Mucosa of rectum (tissue), 2 donors: ENCODE results near the gene GJD4.

Source experiments
- H3K27ac ChIP-seq, 2 donors: one replicate each; pipeline ENCODE4 v1.7.0; 2013; ENCODE audit warnings: inconsistent platforms in 2 of 2, low read depth in 2 of 2, low read length in 2 of 2
- H3K27me3 ChIP-seq, 2 donors: one replicate each; pipeline ENCODE4 v1.7.0; 2013; ENCODE audit warnings: low read length in 2 of 2; ENCODE audit not compliant: control insufficient read depth in 2 of 2, insufficient read depth in 2 of 2
- H3K36me3 ChIP-seq, 2 donors: one replicate each; pipeline ENCODE4 v1.7.0; 2013; ENCODE audit warnings: low read length in 2 of 2; ENCODE audit not compliant: control insufficient read depth in 2 of 2, insufficient read depth in 2 of 2
- H3K4me1 ChIP-seq, 2 donors: one replicate each; pipeline ENCODE4 v1.7.0; 2013; ENCODE audit warnings: low read length in 2 of 2, mild to moderate bottlenecking in 1 of 2; ENCODE audit not compliant: control insufficient read depth in 2 of 2, insufficient read depth in 2 of 2
- H3K4me3 ChIP-seq, 2 donors: one replicate each; pipeline ENCODE4 v1.7.0; 2013; ENCODE audit warnings: low read length in 2 of 2
- H3K9ac ChIP-seq, 2 donors: one replicate each; pipeline ENCODE4 v1.7.0; 2013; ENCODE audit warnings: low read length in 2 of 2, low read depth in 1 of 2, mild to moderate bottlenecking in 1 of 2
- H3K9me3 ChIP-seq, 2 donors: one replicate each; pipeline ENCODE4 v1.7.0; 2013; ENCODE audit warnings: low read length in 2 of 2; ENCODE audit not compliant: control insufficient read depth in 2 of 2
- donor health status: healthy.
- donor health status: Normal muscosa, but diverticular disease.

GJD4 gene

DNA sequence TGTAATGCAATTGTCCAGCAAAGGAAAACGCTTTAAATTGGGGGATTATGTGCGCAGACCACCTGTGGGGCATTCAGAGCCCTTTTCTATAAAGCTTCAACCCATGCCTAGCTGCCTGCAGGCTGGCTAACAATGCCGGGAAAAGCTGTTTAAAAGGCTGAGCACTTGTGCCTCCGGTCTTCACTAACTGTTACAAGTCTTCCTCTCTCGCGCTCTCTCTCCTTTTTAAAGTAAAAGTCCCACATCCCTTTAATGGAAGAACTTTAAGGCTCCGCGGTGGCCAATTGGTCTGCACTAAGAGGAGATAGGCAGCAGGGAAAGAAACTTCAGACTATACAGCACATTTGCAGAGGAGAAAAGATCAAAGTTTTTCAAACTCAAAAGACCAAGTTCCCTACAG is 32.3 kb downstream of the GJD4 start:
- no peak overlapping the region for H3K27ac ChIP-seq
- H3K4me3 ChIP-seq = no peak overlapping the region
- H3K27me3 ChIP-seq = no peaks in the 10 kb centered on the region

DNA sequence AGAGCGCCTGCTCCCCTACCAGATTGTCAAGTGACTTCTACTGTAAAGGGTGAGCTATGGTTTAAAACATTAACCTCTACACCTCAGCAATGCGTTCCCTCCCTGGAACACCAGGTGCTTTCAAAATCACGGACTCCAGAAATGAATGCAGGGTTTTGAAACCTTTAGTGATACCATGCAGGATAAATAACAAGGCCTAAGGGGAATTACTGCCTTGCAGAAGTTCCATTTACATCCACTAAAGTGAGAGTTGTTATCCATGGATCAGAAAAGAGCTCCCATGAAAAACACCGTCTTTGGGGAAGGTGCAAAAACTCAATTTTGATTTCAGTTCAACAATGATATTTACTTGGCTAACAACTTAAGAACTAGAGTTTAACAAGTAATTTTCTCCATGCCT is 33.0 kb downstream of the GJD4 start:
- Histone ChIP-seq H3K27me3 (no peaks in the 10 kb centered on the region), H3K9me3 (no peaks in the 10 kb centered on the region), H3K4me1 (peaks cover 17 to 19% of the 10 kb centered on the region in 2 donors), H3K9ac (no peak overlapping the region), H3K27ac (no peak overlapping the region), H3K4me3 (no peak overlapping the region), H3K36me3 (no peaks in the 10 kb centered on the region)

More for the DNA sequence above, 32.3 kb downstream of the GJD4 start:
- Histone ChIP-seq H3K4me1 (peaks cover 10 to 13% of the 10 kb centered on the region in 2 donors), H3K9ac (no peak overlapping the region), H3K36me3 (no peaks in the 10 kb centered on the region), H3K9me3 (no peaks in the 10 kb centered on the region)

DNA sequence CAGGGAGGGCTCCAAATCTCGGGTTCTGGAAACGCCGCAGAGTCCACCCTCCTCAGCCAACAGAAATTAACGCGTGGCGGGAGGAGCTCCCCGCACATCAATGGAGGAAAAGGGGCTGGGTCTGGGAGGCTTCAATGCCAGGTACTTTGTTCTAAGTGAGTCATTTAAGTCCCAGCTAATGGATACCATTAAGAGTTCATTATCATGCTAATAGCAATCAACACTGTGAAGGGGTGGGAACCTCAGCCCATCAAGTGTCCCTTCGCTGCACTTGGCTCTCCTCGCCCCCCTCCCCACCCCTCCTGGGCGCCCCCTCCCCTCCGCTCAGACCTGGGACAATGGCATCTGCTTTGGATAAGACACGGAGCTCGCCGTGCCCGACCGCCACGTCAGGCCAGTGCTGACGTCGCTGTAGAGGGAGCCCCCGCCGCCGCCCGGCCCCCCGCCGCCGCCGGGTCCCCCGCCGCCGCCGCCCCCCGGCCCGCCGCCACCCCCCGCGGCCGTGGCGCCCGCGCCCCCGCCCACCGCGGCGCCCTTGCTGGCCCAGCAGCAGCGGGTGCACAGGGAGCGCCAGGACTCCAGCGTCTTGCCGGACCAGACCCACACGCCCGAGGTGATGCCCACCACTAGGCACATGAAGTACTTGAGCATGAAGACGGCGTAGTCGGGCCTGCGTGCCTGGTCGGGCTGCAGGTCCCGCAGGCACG is 34.0 kb downstream of the GJD4 start:
- Histone ChIP-seq H3K4me3 (peak overlapping the region; percentile 17 to 70), H3K27me3 (peaks cover 0 to 2% of the 10 kb centered on the region in 2 donors), H3K9ac (no peak overlapping the region), H3K36me3 (no peaks in the 10 kb centered on the region), H3K9me3 (no peaks in the 10 kb centered on the region), H3K4me1 (peaks cover 22 to 27% of the 10 kb centered on the region in 2 donors), H3K27ac (no peak overlapping the region)

GRCh38 chr10:35639728-35640401 is 34.7 kb downstream of the GJD4 start:
- Histone ChIP-seq H3K27me3 (peaks cover 0 to 2% of the 10 kb centered on the region in 2 donors), H3K4me1 (peaks cover 22 to 31% of the 10 kb centered on the region in 2 donors), H3K9ac (no peak overlapping the region), H3K36me3 (no peaks in the 10 kb centered on the region), H3K27ac (no peak overlapping the region), H3K4me3 (peak overlapping the region; percentile 70 to 74), H3K9me3 (no peaks in the 10 kb centered on the region)

DNA sequence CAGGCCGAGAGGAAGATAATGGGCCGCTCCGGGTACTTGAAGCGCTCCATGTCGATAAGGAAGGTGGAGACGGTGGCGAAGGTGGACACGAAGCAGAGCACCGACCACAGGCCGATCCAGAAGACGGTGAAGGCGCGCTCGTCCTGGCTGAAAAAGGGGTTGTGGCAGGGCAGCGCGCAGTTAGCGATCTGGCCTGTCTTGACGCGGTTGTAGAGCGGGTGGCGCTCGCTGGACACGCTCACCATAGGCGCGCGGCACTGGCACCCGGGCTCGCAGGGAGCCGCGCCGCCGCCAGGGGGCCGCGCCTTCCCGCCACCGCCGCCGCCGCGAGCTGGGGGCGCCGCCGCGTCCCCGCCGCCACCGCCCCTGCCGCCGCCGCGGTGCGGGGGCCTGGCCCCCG is 35.3 kb downstream of the GJD4 start:
- H3K36me3 ChIP-seq = no peaks in the 10 kb centered on the region
- peaks cover 0 to 2% of the 10 kb centered on the region in 2 donors for H3K27me3 ChIP-seq
- H3K9ac ChIP-seq = peak overlapping the region in 1 of 2 donors; percentile 69
- H3K4me3 ChIP-seq = peak overlapping the region; percentile 70 to 74
- H3K27ac ChIP-seq = no peak overlapping the region
- H3K9me3 ChIP-seq = no peaks in the 10 kb centered on the region
- peaks cover 22 to 31% of the 10 kb centered on the region in 2 donors for H3K4me1 ChIP-seq

DNA sequence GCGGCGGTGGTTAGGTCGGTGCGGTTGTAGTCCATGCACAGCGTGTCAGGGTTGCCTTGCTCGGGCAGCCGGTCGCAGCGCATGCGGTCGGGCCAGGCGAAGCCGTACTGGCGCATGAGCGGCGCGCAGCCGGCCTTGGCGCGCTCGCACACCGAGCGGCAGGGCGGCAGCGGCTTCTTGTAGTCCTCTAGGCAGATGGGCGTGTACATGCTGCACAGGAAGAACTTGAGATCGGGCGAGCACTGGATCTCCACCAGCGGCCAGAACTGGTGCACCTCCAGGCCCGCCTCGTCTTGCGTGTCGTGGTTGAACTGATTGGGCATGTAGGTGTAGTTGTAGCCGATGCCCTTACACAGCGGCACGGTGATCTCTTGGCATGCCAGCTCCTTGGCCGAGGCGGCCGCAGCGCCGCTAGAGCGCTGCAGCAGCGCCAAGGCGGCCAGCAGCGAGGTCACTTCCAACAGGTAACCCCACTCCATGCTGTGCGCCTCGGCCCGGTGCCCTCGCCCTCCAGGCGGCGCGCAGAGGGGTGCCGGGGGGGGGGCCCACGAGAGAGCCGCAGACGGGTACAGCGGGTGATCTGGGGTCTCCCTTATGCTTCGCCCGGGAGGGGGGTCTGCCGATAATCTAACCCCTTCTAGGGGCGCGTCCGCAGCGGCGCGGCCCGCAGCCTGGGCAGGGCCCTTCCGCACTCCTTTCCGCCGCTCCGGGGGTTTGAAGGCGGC is 36.0 kb downstream of the GJD4 start:
- H3K27me3 ChIP-seq = peaks cover 0 to 2% of the 10 kb centered on the region in 2 donors
- no peaks in the 10 kb centered on the region for H3K36me3 ChIP-seq
- no peaks in the 10 kb centered on the region for H3K9me3 ChIP-seq
- H3K9ac ChIP-seq = peak overlapping the region; percentile 24 to 72
- H3K27ac ChIP-seq = peak overlapping the region; percentile 77 to 78
- H3K4me3 ChIP-seq = peak overlapping the region; percentile 80 to 82
- peaks cover 22 to 29% of the 10 kb centered on the region in 2 donors for H3K4me1 ChIP-seq

DNA sequence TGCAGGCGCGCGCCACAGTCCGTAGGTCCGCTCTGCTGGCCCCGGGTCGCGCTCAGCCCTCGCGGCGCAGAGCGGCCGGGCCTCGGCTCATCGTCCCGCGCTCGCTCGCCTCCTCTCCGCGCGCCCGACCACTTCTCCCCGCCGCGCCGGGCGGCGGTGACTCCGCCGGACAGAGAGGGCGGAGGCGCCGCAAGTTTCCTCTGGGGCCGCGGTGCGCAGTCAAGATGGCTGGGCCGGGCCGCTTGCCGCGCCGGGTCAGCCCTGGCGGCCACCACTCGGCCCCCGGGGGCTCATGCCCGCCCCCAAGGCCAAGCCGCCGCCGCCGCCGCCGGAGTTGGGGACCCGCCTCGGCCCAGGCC is 36.5 kb downstream of the GJD4 start:
- Histone ChIP-seq H3K4me3 (peak overlapping the region; percentile 80 to 82), H3K27ac (peak overlapping the region; percentile 77 to 78), H3K27me3 (peaks cover 0 to 2% of the 10 kb centered on the region in 2 donors), H3K4me1 (peaks cover 22 to 29% of the 10 kb centered on the region in 2 donors), H3K36me3 (no peaks in the 10 kb centered on the region), H3K9ac (peak overlapping the region in 1 of 2 donors; percentile 72), H3K9me3 (no peaks in the 10 kb centered on the region)

DNA sequence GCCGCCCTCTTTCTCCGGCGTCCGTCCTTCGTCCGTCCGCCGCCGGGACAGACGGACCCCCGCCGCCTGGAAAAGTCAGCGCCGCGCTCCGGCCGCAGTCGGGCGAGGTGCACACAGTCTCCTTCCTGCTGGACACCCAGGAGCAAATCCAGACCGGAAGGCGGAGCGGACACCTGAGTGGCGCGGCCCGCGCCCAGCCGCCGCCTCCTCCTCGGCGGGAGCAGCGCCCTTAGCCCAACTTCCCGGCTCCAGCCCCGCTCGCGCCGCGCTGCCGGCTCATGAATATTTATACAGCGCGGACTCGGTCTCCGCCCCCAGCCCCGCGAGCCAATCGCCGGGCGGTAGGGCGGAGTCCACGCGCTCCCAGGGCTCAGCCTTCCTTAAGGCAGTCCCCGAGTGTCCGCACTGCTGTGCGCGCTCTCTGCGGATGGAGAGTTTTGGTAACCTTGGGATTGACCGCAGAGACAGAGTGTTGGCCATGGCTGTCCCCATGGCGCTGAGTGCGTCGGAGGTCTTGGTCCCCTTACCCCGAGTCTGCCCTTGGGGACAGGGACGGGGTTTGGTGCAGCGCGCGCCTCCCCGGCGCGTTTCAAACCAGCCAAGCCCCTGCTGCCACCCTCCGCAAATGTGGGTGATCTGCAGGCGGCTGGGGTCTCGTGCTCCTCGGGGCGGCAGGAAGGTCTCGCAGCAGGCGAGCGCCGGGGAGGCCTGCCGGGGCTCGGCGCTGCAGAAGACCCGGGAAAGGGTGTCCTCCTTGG is 37.1 kb downstream of the GJD4 start, which contains the start of gene FZD8:
Gene FZD8, minus strand, starts transcription at position 262 of the 758 bp plus-strand sequence. CDS start 867 bp downstream, outside the sequence.
- H3K4me1 ChIP-seq = peaks cover 22 to 29% of the 10 kb centered on the region in 2 donors
- no peaks in the 10 kb centered on the region for H3K9me3 ChIP-seq
- peak within 1 kb of the TSS; percentile 80 to 82 for H3K4me3 ChIP-seq
- peaks cover 0 to 2% of the 10 kb centered on the region in 2 donors for H3K27me3 ChIP-seq
- H3K9ac ChIP-seq = peak within 1 kb of the TSS; percentile 24 to 72
- H3K36me3 ChIP-seq = no peaks in the 10 kb centered on the region
- H3K27ac ChIP-seq = peak within 1 kb of the TSS; percentile 77 to 78

DNA sequence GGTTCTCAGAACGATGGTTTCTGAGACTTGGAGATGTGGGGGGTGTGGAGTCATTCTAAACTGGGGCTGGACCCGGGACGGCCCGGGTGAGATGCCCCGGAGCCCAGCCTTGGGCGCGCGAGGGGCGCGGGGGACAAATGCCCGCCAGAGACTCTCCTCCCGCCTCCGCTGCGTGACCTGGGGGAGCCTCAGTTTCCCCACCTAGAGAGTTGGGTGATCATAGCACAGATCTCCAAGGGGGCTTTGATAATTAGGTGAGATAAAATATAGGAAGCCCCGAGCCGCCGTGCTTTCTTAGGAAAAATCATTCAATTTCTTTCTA is 37.6 kb downstream of the GJD4 start:
- Histone ChIP-seq H3K36me3 (no peaks in the 10 kb centered on the region), H3K4me1 (peaks cover 22 to 29% of the 10 kb centered on the region in 2 donors), H3K9me3 (no peaks in the 10 kb centered on the region), H3K9ac (peak overlapping the region in 1 of 2 donors; percentile 54), H3K4me3 (peak overlapping the region; percentile 69 to 80), H3K27me3 (peaks cover 0 to 2% of the 10 kb centered on the region in 2 donors), H3K27ac (no peak overlapping the region)
